GM18951 (cell line): Measurements from ENCODE around the gene ZNF600.
"Not testable (repeated sequence)": the region's sequence is repeated elsewhere in the genome, so short reads cannot be mapped to it uniquely, and the experiment has no call there.

ENCODE experiments used
- POLR2A ChIP-seq: IDR thresholded peaks from 4 replicates; pipeline ENCODE4 v1.6.1; 2011; ENCODE audit warnings: mild to moderate bottlenecking; ENCODE audit not compliant: insufficient read length, insufficient read depth; ENCODE audit errors: extremely low read depth
- in situ Hi-C: fragments of 300-500 bp; cut with MboI; formaldehyde crosslinking; loops from one replicate; pipeline ENCODE4 v1.12.0; 2022; ENCODE audit warnings: low sequenced_read_pairs, mixed read lengths, inconsistent platforms; ENCODE audit not compliant: unreplicated experiment

ZNF600 gene

DNA sequence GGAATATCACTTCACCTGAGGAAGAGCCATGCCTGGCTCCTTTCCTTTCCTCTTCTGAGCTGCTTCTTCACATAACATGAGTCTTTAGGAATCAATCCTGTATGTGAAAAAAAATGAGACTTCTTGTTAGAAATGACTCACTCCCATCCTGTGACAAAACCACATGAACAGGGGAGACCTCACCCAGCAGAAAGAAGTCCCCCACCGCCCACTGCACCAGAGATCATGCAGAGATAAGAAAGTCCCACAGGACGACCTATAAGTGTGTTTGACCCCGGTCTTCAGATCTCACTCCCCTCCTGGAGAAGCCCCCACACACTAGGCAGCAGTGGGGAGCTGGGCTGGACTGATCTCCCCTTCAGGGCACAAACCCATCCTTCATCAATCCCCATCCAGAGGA, 7.8 kb downstream of the ZNF600 start:
- no peak for TF ChIP-seq POLR2A
- in situ Hi-C loops: no loop called here

DNA sequence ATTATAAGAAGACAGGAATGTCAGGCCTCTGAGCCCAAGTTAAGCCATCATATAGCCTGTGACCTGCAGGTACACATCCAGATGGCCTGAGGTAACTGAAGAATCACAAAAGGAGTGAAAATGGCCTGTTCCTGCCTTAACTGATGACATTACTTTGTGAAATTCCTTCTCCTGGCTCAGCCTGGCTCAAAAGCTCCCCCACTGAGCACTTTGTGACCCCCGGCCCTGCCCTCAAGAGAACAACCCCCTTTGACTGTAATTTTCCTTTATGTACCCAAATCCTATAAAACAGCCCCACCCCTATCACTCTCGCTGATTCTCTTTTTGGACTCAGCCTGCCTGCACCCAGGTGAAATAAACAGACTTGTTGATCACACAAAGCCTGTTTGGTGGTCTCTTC, 30.1 kb downstream of the ZNF600 start:
- in situ Hi-C loops: not testable (repeated sequence)

DNA sequence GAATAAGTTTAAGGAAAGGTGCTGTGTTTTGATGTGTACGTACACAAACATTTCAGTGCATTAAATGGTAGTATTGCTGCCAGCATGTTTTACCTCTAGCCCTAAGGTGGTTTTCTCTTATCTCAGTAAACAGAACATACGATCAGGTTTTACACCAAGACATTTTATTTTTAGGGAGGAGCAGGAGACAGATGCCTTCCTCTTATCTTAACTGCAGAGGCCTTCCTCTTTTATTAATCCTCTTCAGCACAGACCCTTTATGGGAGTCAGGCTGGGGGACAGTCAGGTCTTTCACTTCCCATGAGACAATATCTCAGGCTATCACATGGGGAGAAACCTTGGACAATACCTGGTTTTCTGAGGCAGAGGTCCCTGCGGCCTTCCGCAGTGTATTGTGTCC, 36.8 kb downstream of the ZNF600 start:
- in situ Hi-C loops: no loop called here
- TF ChIP-seq POLR2A: no peak

DNA sequence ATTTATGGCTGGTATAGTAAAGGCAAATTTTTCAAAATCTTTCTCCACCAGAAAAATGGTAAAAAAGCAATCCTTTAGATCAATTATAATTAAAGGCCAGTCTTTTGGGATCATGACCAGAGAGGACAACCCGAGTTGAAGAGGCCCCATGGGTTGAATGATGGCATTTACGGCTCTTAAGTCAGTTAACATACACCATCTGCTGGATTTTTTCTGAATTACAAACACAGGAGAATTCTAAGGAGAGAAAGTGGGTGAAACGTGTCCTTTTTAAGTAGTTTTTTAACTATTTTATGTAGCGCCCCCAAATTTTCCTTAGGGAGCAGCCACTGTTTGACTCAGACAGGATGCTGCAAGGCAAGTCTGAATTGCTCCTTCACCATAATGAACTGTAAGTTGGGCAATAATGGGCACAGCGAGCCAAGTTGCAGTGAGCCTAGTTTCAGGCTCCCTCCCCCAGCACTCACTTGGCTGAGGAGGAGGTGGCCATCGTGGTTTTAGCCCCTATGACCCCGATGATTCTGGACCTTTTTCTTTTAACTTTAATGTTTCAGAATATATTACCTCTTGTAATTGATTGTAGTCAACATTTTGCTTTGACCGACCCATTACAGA, 38.1 kb downstream of the ZNF600 start:
- TF ChIP-seq POLR2A: no peak
- in situ Hi-C loops: no loop called here

DNA sequence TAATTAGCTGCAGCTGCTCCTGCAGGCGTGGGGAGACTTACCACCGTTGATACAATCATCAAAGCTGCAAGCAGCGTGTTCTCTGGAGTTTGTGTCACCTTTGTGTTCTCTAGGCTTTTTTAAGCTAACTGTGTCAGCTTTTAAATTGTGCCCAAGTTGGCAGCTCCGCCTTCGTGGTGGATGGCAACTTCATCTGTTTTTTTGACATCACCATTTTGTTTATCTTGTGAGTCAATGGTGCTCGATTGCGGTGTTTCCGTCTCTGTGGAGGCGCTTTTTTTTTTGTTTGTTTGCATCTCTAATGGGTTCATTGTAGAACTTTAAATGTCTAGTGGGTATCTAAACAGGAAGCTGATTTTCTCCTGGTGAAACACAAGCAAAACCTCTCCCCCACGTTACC, 40.7 kb downstream of the ZNF600 start:
- in situ Hi-C loops: not testable (repeated sequence)

DNA sequence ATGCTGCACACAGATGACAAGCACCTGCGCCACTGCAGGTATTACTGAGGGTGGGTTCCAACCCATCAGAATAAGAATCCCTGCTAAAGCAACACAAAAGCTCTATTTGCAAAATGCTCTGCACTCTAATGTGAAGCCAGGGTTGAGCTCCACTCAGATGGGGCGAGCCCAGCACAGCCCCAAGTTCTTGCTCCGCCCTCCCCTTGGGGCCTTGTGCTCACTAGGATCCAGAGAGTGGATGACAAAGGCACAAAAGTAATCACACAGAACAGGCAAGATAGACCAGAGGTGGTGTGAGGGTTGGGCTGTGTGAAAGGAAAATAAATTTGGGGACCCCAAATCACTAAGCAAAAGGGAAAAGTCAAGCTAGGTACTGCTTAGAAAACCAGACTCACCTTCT, 43.5 kb downstream of the ZNF600 start:
- in situ Hi-C loops: no loop called here
- TF ChIP-seq POLR2A: no peak

DNA sequence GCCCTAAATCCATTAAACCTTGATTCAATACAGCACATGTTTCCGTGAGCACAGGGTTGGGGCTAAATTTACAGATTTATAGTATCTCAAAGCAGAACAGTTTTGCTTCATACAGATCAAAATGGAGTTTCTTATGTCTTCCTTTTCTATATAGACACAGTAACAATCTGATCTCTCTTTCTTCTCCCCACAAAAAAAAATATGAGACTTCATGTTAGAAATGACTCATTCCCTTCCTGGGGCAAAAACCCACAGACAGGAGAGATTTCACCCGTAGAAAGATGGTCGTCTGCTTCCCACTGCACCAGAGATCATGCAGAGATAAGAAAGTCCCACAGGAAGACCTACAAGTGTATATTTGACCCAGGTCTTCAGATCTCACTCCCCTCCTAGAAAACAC, 44.1 kb downstream of the ZNF600 start:
- TF ChIP-seq POLR2A: no peak
- in situ Hi-C loops: no loop called here

DNA sequence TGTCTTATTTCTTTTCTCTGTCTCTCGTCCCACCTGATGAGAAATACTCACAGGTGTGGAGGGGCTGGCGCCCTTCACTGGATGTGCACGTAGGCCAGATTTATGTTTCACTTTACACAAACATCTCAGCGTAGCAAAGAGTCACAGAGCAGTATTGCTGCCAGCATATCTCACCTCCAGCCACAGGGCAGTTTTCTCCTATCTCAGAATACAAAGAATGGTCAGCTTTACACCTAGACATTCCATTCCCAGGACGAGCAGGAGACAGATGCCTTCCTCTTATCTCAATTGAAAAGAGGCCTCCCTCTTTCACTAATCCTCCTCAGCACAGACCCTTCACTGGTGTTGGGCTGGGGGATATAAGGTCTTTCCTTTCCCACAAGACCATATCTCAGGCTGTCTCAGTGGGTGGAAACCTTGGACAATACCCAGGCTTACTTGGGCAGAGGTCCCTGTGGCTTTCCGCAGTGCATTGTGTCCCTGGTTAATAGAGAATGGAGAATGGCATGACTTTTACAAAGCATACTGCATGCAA, 44.6 kb downstream of the ZNF600 start:
- no peak for TF ChIP-seq POLR2A
- in situ Hi-C loops: no loop called here

DNA sequence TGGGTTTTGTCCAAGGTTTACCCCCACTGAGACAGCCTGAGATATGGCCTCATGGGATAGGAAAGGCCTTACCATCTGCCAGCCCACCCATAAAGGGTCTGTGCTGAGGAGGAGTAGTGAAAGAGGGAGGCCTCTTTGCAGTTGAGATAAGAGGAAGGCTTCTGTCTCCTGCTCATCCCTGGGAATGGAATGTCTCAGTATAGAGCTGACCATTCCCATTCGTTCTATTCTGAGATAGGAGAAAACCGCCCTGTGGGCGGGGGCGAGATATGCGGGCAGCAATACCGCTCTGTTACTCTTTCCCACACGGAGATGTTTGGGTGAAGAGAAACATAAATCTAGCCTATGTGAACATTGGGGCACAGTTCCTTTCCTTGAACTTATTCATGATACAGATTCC, 45.2 kb downstream of the ZNF600 start:
- in situ Hi-C loops: not testable (repeated sequence)

DNA sequence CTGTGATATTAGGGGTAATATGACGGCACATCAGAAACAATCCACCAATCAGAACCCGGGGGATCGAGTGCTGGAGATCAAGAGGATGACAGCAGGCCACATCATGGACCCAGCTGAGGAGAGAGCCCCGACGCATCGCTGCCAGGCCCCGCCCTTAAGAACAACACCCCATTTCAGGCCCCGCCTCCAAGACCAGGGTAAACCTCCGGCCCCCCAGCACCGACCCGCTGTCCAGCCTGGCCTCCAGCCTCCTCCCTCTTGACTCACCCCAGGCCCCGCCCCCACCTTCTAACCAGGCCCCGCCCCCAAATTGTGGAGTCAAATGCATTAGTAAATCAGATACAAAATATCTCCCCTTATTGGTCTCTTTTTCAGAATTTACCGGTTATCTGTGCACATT, 47.0 kb downstream of the ZNF600 start:
- TF ChIP-seq POLR2A: no peak
- in situ Hi-C loops: no loop called here

DNA sequence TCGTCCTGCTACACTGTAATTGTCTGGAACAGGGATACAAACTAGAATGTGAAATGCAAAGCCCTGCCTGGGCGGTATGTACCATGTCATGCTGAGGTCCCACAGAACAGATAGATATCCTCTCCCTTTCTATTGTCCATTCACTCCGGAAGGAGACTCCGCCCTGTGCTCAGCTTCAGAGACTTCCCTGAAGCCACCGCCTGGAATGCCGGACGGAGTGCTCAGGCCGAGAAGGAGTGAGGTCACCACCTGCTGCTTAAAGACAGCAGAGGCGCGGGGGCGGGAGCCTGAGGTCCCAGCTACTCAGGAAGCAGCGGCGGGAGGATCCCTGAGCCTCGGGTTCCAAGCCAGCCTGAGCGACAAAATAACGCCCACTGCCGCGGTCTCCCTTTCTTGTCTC, 50.9 kb downstream of the ZNF600 start:
- in situ Hi-C loops: no loop called here
- no peak for TF ChIP-seq POLR2A

DNA sequence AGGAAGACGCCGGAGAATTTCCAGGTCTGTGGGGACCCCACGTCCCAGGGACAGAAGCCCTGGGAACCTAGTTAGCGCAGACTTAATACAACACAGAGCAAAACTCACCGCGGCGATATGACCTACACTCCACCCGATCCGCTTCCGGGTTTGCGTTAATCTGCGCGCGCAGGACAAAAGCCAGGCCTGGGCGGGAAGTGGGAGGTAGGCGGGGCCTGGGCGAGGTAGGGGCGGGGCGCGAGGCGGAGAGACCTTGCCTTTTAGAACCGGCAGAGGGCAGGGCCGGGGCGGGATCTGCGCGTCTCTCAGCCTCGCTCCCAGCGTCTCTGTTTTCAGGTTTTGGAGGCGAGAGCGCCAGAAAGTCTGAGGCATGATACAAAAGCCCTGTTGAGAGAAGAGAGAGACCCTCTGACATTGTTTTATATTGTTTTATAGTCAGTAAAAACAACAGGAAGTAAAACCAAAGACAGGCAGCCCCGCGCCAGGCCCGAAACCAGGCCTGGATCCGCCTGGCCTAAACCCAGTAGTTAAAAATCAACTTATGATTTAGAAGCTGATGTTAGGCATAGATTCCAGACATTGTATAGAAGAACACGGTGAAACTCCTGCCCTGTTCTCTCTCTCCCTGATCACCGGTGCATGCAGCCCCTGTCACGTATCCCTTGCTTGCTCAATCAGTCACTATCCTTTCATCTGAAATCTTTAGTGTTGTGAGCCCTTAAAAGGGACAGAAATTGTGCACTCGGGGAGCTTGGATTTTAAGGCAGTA, 51.5 kb downstream of the ZNF600 start, which contains the start of gene ZNF611:
ZNF611 (minus strand) TSS at position 152 of the 769 bp plus-strand sequence. CDS start 19,150 bp downstream, outside the sequence.
- TF ChIP-seq POLR2A: peak; percentile 89
- in situ Hi-C loops: no loop called here

DNA sequence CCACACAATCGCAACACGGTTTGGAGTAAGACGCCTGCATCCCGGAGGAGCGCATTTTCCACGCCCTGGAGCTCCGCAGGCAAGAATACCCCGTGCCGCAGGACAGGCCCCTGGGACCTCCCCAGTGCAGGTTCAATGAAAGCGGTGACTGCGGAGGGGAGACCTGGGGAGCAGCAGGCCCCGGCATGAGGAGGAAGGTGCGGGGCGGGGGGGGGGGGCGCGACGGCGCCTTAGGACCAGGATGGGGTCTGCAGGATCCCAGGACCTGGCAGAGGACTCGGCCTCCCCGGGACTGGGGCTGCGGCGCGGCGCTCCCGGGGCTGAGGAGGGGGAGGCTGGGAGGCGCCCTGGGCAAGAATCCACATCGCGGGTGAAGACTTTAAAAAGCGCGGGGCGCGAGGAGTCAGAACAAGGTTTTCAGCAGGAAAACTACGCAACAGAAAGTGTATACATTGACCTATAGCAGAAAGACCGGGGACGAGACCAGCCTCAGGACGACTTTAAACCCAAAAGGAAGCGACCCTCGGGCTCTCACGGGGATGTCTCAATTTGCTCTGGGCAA, 52.2 kb downstream of the ZNF600 start:
- no peak for TF ChIP-seq POLR2A
- in situ Hi-C loops: no loop called here

DNA sequence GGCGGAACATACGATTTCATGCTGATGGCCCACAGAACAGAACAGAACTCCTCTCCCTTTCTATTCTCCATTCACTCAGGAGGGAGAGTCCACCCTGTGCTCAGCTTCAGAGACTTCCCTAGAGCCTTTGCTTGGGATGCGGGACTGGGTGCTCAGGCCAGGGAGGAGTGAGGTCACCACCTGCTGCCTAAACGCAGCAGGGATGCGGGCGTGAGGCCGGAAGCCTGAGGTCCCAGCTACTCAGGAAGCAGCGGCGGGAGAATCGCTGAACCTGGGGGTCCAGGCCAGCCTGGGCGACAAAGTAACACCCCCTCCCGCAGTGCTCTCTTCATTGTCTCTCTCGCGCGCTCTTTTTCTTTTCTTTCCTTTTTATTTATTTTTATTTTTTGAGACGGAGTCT, 60.5 kb downstream of the ZNF600 start:
- in situ Hi-C loops: not testable (repeated sequence)

DNA sequence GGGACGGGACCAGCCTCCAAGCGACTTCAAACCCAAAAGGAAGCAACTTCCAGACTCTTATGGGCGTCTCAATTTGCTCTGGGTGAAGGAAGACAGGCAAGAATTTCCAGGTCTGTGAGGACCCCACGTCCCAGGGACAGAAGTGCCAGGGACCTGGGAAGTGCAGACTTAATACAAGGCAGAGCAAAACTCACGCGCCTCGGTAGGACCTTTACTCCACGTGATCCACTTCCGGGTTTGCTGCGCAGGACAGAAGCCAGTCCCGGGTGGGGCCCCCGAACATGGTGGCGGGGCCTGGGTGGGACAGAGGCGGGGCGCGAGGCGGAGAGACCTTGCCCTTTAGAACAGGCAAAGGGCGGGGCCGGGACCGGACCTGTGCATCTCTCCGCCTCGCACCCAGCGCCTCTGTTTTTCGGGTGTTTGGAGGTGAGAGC, 61.0 kb downstream of the ZNF600 start:
- TF ChIP-seq POLR2A: no peak
- in situ Hi-C loops: no loop called here
